GM18907 (cell line): ENCODE measurements around the gene TRMO.
"Not testable (repeated sequence)": the region's sequence is repeated elsewhere in the genome, so short reads cannot be mapped to it uniquely, and the experiment has no call there.

Source experiments
- ATAC-seq: cut with Tn5 transposase; IDR thresholded peaks from one replicate; pipeline ENCODE4 v1.9.1; 2021; ENCODE audit warnings: mild to moderate bottlenecking, moderate library complexity; ENCODE audit not compliant: unreplicated experiment

TRMO gene

GRCh38 chr9:97921959-97922724 is at the start of gene TRMO:
Gene TRMO (minus strand): TSS chr9:97922500. CDS start chr9:97922493, 7 bp downstream.
- peak; percentile 87 for ATAC-seq

GRCh38 chr9:97970165-97970564 is 47.9 kb upstream of the TRMO start:
- no peak for ATAC-seq

GRCh38 chr9:97969014-97969413 is 46.7 kb upstream of the TRMO start:
- no peak for ATAC-seq

- no peak for ATAC-seq
Observed at GRCh38 chr9:97966493-97966892, 44.2 kb upstream of the TRMO start.

- ATAC-seq: no peak
Observed at GRCh38 chr9:97964901-97965300, 42.6 kb upstream of the TRMO start.

GRCh38 chr9:97963232-97963631 is 40.9 kb upstream of the TRMO start:
- ATAC-seq: no peak

- ATAC-seq: no peak
Observed at GRCh38 chr9:97962575-97962974, 40.3 kb upstream of the TRMO start.

GRCh38 chr9:97962136-97962535 is 39.8 kb upstream of the TRMO start:
- no peak for ATAC-seq

GRCh38 chr9:97961361-97961760 is 39.1 kb upstream of the TRMO start:
- no peak for ATAC-seq

GRCh38 chr9:97960678-97961328 is 38.5 kb upstream of the TRMO start:
- ATAC-seq: not testable (repeated sequence)

GRCh38 chr9:97959585-97959984 is 37.3 kb upstream of the TRMO start:
- no peak for ATAC-seq

- ATAC-seq: no peak
Observed at GRCh38 chr9:97958812-97959511, 36.7 kb upstream of the TRMO start.

- no peak for ATAC-seq
Observed at GRCh38 chr9:97956331-97956730, 34.0 kb upstream of the TRMO start.

- peak; percentile 65 for ATAC-seq
Observed at GRCh38 chr9:97954550-97954989, 32.3 kb upstream of the TRMO start.

- not testable (repeated sequence) for ATAC-seq
Observed at GRCh38 chr9:97950873-97951272, 28.6 kb upstream of the TRMO start.

GRCh38 chr9:97947094-97947493 is 24.8 kb upstream of the TRMO start:
- ATAC-seq: not testable (repeated sequence)

GRCh38 chr9:97945470-97945869 is 23.2 kb upstream of the TRMO start:
- ATAC-seq: not testable (repeated sequence)

GRCh38 chr9:97944612-97945011 is 22.3 kb upstream of the TRMO start:
- no peak for ATAC-seq

- no peak for ATAC-seq
Observed at GRCh38 chr9:97943308-97943855, 21.1 kb upstream of the TRMO start.

- ATAC-seq: no peak
Observed at GRCh38 chr9:97941323-97941722, 19.0 kb upstream of the TRMO start.

GRCh38 chr9:97940741-97941140 is 18.4 kb upstream of the TRMO start:
- no peak for ATAC-seq
